ENCODE measurements around the gene C2orf68. TPM values are rescaled to one million over a fixed set of nuclear protein-coding genes. Genes with fewer than 3 reads are reported as not detected.

The C2orf68 gene
- total and polyA plus RNA-seq, 9 of the 15 experiments (the other 6 are each of a cell fraction or from before 2014, with no cell fraction given) = 22.1 to 50.0 (median 31.8) TPM

DNA sequence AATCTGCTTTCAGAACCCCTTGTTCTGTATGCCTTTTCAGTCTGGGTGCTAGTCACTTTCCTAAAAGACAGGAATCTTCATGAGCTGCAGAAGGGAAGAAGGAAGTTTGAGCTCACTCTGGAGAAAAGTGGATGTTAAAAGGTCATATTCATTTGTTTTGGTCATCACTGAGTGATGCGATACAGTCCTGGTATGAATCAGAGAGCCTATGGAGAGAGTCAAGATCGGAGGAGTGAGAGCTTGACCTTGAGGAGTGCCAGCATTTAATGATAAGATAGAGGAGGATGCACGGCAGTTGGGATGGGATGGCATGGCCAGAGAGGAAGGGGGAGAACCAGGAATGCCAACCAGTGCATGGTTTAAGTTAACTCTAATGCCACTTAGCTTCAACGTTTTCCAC is 23.8 kb upstream of the C2orf68 start:
- Histone ChIP-seq H3K9me3 (replicated peaks; ENCODE audit: control insufficient read depth, insufficient read depth, low read depth, low read length) (no peaks in the 10 kb centered on the region), H3K4me3 (no peak overlapping the region), H2AFZ (ENCODE audit: low read depth, low read length) (no peak overlapping the region), H3K27me3 (ENCODE audit: control insufficient read depth in 2 of 2, insufficient read depth in 2 of 2, low read length in 2 of 2) (no peaks in the 10 kb centered on the region), H3K27ac (ENCODE audit: extremely low read depth, low read depth, low read length) (no peak overlapping the region), H3K79me2 (ENCODE audit: control insufficient read depth, insufficient read depth, low read length) (peaks cover 8% of the 10 kb centered on the region; the same call in 2 of the 3 replicates), H3K4me2 (ENCODE audit: insufficient read depth, low read length) (no peak overlapping the region), H4K20me1 (replicated peaks; ENCODE audit: control insufficient read depth, insufficient read depth, low read length) (peaks cover 6% of the 10 kb centered on the region; the same call in 1 of the 2 replicates), H3K9me1 (ENCODE audit: control insufficient read depth, insufficient read depth, low read length) (no peaks in the 10 kb centered on the region), H3K4me1 (replicated peaks in 1 of 2; ENCODE audit: control insufficient read depth in 2 of 2, insufficient read depth in 2 of 2, low read length in 2 of 2) (no peaks in the 10 kb centered on the region), H3K36me3 (ENCODE audit: control insufficient read depth, insufficient read depth, low read length) (peaks cover 88% of the 10 kb centered on the region), H3K9ac (ENCODE audit: insufficient read depth in 1 of 2, low read depth in 2 of 2, low read length in 2 of 2) (no peak overlapping the region)
- CTCF ChIA-PET (ENCODE audit: low intra/inter-chr PET ratio) = interaction anchor here (0.7 to 1.0 kb wide), 2 partner anchors 11 to 84 kb away, joined by 3 read pairs; no protein-coding TSS in a partner anchor
- no peak for ATAC-seq
- in situ Hi-C loops (cut with MboI) (no loop called here), intact Hi-C loops (cut with micrococcal nuclease) (loop anchor here (2.0 kb wide), 1 partner anchor 71 kb away; no protein-coding TSS in a partner anchor)
- no peak for FAIRE-seq
- WGBS (ENCODE audit: insufficient coverage, low coverage, missing lambda C conversion rate) = 57% methylated on average over 4 of the region's 4 CpGs
- no peak for DNase-seq (ENCODE audit: extremely low read depth in 1 of 4, low spot score in 3 of 4)
- no TSS peak for BruUV-seq (replicated peaks)
- POLR2A ChIA-PET = interaction anchor here (1.0 to 1.2 kb wide), 3 partner anchors 9 to 31 kb away, joined by 3 read pairs; no protein-coding TSS in a partner anchor
- TF ChIP-seq SRSF9 (IDR thresholded peaks at IDR 0.05; ENCODE audit: borderline replicate concordance, low read depth, low read length) (no peak), RBFOX2 (IDR thresholded peaks at IDR 0.05; ENCODE audit: low read depth, low read length) (no peak)

DNA sequence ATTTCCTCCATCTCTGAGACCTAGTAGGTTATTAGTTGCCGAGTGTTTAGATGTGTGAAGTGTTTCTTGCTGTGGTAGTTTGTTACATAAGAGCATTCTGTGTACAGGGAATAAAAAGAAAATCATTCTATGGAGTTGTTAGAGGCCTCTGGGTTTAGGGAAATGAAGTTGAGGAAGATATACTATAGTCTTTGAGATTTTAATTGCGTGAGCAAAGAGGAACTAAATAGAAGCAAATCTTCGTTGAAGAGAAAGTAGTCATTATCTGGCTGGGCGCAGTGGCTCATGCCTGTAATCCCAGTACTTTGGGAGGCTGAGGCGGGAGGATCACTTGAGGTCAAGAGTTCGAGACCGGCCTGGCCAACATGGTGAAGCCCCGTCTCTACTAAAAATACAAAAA is 23.1 kb upstream of the C2orf68 start:
- H4K20me1 ChIP-seq (replicated peaks; ENCODE audit: control insufficient read depth, insufficient read depth, low read length) = peaks cover 6% of the 10 kb centered on the region; the same call in 1 of the 2 replicates
- no TSS peak for BruUV-seq (replicated peaks)
- intact Hi-C loops (cut with micrococcal nuclease) (no loop called here), in situ Hi-C loops (cut with MboI) (no loop called here)
- FAIRE-seq (no peak), ATAC-seq (no peak), DNase-seq (ENCODE audit: extremely low read depth in 1 of 4, low spot score in 3 of 4) (no peak)
- POLR2A ChIA-PET = interaction anchor here (0.6 to 1.2 kb wide), 4 partner anchors 9 to 30 kb away, joined by 3 read pairs; no protein-coding TSS in a partner anchor
- no peak overlapping the region for H3K4me3 ChIP-seq
- H3K79me2 ChIP-seq (ENCODE audit: control insufficient read depth, insufficient read depth, low read length) = peaks cover 8% of the 10 kb centered on the region; the same call in 2 of the 3 replicates
- CTCF ChIA-PET (ENCODE audit: low intra/inter-chr PET ratio) = interaction anchor here (0.7 kb wide), 1 partner anchor 11 kb away, joined by 3 read pairs; no protein-coding TSS in a partner anchor
- no peaks in the 10 kb centered on the region for H3K9me1 ChIP-seq (ENCODE audit: control insufficient read depth, insufficient read depth, low read length)
- peaks cover 89% of the 10 kb centered on the region for H3K36me3 ChIP-seq (ENCODE audit: control insufficient read depth, insufficient read depth, low read length)
- 77% methylated on average over 8 of the region's 8 CpGs for WGBS (ENCODE audit: insufficient coverage, low coverage, missing lambda C conversion rate)
- no peak overlapping the region for H3K9ac ChIP-seq (ENCODE audit: insufficient read depth in 1 of 2, low read depth in 2 of 2, low read length in 2 of 2)
- no peaks in the 10 kb centered on the region for H3K27me3 ChIP-seq (ENCODE audit: control insufficient read depth in 2 of 2, insufficient read depth in 2 of 2, low read length in 2 of 2)
- H3K27ac ChIP-seq (ENCODE audit: extremely low read depth, low read depth, low read length) = no peak overlapping the region
- H3K9me3 ChIP-seq (replicated peaks; ENCODE audit: control insufficient read depth, insufficient read depth, low read depth, low read length) = no peaks in the 10 kb centered on the region
- no peak overlapping the region for H3K4me2 ChIP-seq (ENCODE audit: insufficient read depth, low read length)
- no peaks in the 10 kb centered on the region for H3K4me1 ChIP-seq (replicated peaks in 1 of 2; ENCODE audit: control insufficient read depth in 2 of 2, insufficient read depth in 2 of 2, low read length in 2 of 2)
- no peak overlapping the region for H2AFZ ChIP-seq (ENCODE audit: low read depth, low read length)
- TF ChIP-seq ZKSCAN3 (CRISPR knock-in tag; IDR thresholded peaks at IDR 0.05) = no peak
- no peak for TF ChIP-seq NR1H2 (CRISPR knock-in tag; IDR thresholded peaks at IDR 0.05)
- no peak for TF ChIP-seq NONO (IDR thresholded peaks at IDR 0.05; ENCODE audit: low read depth in 2 of 2, low read length in 1 of 2)
- TF ChIP-seq SMARCC2 (IDR thresholded peaks at IDR 0.05; ENCODE audit: low read depth) = no peak
- TF ChIP-seq CBFA2T2 (conservative IDR thresholded peaks at IDR 0.05) = no peak
- no peak for TF ChIP-seq KAT2B (IDR thresholded peaks at IDR 0.05; ENCODE audit: low read depth, low read length)
- TF ChIP-seq, protein P1, sequence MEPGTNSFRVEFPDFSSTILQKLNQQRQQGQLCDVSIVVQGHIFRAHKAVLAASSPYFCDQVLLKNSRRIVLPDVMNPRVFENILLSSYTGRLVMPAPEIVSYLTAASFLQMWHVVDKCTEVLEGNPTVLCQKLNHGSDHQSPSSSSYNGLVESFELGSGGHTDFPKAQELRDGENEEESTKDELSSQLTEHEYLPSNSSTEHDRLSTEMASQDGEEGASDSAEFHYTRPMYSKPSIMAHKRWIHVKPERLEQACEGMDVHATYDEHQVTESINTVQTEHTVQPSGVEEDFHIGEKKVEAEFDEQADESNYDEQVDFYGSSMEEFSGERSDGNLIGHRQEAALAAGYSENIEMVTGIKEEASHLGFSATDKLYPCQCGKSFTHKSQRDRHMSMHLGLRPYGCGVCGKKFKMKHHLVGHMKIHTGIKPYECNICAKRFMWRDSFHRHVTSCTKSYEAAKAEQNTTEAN (CRISPR knock-in tag; IDR thresholded peaks at IDR 0.05) = no peak
- TF ChIP-seq, protein P2, sequence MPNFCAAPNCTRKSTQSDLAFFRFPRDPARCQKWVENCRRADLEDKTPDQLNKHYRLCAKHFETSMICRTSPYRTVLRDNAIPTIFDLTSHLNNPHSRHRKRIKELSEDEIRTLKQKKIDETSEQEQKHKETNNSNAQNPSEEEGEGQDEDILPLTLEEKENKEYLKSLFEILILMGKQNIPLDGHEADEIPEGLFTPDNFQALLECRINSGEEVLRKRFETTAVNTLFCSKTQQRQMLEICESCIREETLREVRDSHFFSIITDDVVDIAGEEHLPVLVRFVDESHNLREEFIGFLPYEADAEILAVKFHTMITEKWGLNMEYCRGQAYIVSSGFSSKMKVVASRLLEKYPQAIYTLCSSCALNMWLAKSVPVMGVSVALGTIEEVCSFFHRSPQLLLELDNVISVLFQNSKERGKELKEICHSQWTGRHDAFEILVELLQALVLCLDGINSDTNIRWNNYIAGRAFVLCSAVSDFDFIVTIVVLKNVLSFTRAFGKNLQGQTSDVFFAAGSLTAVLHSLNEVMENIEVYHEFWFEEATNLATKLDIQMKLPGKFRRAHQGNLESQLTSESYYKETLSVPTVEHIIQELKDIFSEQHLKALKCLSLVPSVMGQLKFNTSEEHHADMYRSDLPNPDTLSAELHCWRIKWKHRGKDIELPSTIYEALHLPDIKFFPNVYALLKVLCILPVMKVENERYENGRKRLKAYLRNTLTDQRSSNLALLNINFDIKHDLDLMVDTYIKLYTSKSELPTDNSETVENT (CRISPR knock-in tag; IDR thresholded peaks at IDR 0.05) = no peak
- no peak for TF ChIP-seq CHD4 (IDR thresholded peaks at IDR 0.05; ENCODE audit: insufficient read depth, insufficient replicate concordance, low read depth, low read length, poor library complexity, severe bottlenecking)
